H1 (cell line): ENCODE data around the gene STARD9.

Source experiments
- POLR2A ChIP-seq, 2 experiments: IDR thresholded peaks; 1 replicate in 1 of 2; 2 replicates in 1 of 2; pipeline ENCODE4 v1.6.1; 2011; ENCODE audit warnings: low read depth in 2 of 2, low read length in 2 of 2, mild to moderate bottlenecking in 2 of 2; ENCODE audit errors: control extremely low read depth in 1 of 2
- POLR2AphosphoS5 ChIP-seq: IDR thresholded peaks from 2 replicates; pipeline ENCODE4 v1.6.1; 2011; ENCODE audit warnings: low read depth, low read length
- RAD21 ChIP-seq, 2 experiments: IDR thresholded peaks in 1 of 2; conservative IDR thresholded peaks in 1 of 2; 2 replicates each; pipeline ENCODE4 v1.6.1; 2011; ENCODE audit warnings: low read depth in 2 of 2, low read length in 2 of 2, improper control_type of control experiment in 1 of 2, inconsistent platforms in 1 of 2, mild to moderate bottlenecking in 1 of 2, moderate library complexity in 1 of 2
- SAP30 ChIP-seq: fragments of 300-600 bp; sonication (generic); IDR thresholded peaks from 2 replicates; pipeline ENCODE4 v1.7.1; 2012; ENCODE audit warnings: low read length, moderate library complexity, mild to moderate bottlenecking, inconsistent platforms; ENCODE audit not compliant: insufficient read depth, insufficient replicate concordance
- TF ChIP-seq, protein P1 (sequence below), 3 experiments: IDR thresholded peaks; 1 replicate in 2 of 3; 2 replicates in 1 of 3; pipeline versions ENCODE4 v1.5.1 to v1.6.1; 2011; ENCODE audit warnings: low read length in 3 of 3, mild to moderate bottlenecking in 3 of 3, inconsistent platforms in 2 of 3, low read depth in 1 of 3, moderate library complexity in 1 of 3; ENCODE audit not compliant: insufficient read depth in 1 of 3; ENCODE audit errors: control extremely low read depth in 1 of 3

DNA sequence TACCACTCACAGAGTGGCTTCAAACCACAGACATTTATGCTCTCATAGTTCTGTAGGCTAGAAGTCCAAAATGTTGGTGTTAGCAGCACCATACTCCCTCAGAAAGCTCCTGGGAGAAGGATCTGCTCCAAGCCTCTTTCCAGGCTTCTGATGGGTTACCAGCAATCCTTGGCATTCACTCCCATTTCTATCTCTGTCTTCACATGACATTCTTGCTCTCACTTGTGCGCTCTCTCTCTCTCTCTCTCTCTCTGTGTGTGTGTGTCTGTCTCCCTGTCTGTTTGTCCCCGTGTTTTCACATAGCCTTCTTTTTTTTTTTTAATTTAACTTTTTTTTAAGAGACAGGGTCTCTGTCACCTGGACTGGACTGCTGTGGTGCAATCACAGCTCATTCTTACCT is 135.3 kb downstream of the STARD9 start:
- no peak for TF ChIP-seq POLR2AphosphoS5
- TF ChIP-seq, protein P1, sequence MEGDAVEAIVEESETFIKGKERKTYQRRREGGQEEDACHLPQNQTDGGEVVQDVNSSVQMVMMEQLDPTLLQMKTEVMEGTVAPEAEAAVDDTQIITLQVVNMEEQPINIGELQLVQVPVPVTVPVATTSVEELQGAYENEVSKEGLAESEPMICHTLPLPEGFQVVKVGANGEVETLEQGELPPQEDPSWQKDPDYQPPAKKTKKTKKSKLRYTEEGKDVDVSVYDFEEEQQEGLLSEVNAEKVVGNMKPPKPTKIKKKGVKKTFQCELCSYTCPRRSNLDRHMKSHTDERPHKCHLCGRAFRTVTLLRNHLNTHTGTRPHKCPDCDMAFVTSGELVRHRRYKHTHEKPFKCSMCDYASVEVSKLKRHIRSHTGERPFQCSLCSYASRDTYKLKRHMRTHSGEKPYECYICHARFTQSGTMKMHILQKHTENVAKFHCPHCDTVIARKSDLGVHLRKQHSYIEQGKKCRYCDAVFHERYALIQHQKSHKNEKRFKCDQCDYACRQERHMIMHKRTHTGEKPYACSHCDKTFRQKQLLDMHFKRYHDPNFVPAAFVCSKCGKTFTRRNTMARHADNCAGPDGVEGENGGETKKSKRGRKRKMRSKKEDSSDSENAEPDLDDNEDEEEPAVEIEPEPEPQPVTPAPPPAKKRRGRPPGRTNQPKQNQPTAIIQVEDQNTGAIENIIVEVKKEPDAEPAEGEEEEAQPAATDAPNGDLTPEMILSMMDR (IDR thresholded peaks at IDR 0.05; ENCODE audit: control extremely low read depth in 1 of 3, insufficient read depth in 1 of 3, low read depth in 1 of 3, low read length in 3 of 3): no peak
- no peak for TF ChIP-seq POLR2A (IDR thresholded peaks at IDR 0.05; ENCODE audit: control extremely low read depth in 1 of 2, low read depth in 2 of 2, low read length in 2 of 2)
- TF ChIP-seq SAP30: no peak
- TF ChIP-seq RAD21 (IDR thresholded peaks at IDR 0.05 in 1 of 2, conservative IDR thresholded peaks at IDR 0.05 in 1 of 2; ENCODE audit: low read depth in 2 of 2, low read length in 2 of 2): no peak
